SW480 (cell line): ENCODE measurements around the gene ATP2B1.

Source experiments
- DNase-seq: peaks from one replicate; pipeline ENCODE4 v3.0.0-alpha.2; 2016; ENCODE audit warnings: low spot score

The ATP2B1 gene

DNA sequence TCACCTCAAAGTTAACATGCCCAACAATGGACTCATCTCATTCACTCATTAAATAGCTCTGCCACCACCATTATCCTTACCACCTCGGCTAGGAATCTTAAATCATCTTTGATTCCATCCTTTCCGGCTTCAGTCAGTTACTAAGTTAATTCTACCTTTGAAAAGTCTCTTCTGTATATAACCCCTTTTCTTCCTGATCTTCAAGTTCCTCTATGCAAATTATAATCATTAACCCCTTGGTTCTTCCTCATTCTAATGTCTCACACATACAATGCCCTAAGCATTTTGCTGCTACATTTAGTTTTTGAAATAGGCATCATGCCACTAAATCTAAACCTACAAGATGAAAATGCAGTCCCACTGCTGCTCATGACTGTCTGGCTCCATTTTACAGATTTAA, 51.6 kb downstream of the ATP2B1 start:
- DNase-seq = no peak

DNA sequence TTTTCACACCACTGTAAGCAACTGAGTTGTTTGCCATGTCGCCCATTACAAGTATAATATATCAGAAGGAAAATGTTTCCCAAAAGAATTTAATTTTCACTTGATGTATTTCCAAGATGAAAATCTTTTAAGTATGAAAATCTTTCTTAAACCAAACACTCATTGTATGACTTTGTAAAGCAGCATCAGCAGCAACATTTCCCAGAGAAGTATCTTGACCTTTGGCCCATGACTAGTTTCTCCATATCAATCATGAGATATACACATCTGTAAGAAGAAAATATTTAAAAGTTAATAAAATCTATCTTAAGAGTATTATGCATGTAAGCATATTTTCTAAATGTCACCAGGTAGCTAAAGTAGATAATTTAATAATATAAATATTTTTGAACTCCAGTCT, 52.8 kb downstream of the ATP2B1 start:
- DNase-seq = no peak

GRCh38 chr12:89651192-89651591, 57.4 kb downstream of the ATP2B1 start:
- DNase-seq = no peak

GRCh38 chr12:89650239-89650638, 58.4 kb downstream of the ATP2B1 start:
- no peak for DNase-seq

GRCh38 chr12:89649820-89650219, 58.8 kb downstream of the ATP2B1 start:
- DNase-seq = no peak

GRCh38 chr12:89649139-89649538, 59.5 kb downstream of the ATP2B1 start:
- DNase-seq = no peak

- no peak for DNase-seq
These were observed 60.3 kb downstream of the ATP2B1 start for GRCh38 chr12:89648211-89648930.

- DNase-seq = no peak
These were observed 63.2 kb downstream of the ATP2B1 start for GRCh38 chr12:89645434-89645833.

DNA sequence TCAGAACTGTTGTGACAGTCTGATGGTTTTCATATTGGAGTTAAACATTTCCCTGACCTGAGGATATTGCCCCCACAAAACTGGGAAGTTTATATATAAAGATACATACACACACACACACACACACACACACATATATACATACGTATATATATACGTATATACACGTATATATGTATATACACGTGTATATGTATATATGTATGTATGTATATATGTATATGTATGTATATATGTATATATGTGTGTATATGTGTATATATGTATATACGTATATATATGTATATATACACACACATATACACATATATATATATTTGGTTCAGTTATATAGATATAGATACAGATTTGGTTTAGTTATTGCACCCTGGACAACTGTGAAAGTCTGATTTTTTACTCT, 65.7 kb downstream of the ATP2B1 start:
- no peak for DNase-seq

DNA sequence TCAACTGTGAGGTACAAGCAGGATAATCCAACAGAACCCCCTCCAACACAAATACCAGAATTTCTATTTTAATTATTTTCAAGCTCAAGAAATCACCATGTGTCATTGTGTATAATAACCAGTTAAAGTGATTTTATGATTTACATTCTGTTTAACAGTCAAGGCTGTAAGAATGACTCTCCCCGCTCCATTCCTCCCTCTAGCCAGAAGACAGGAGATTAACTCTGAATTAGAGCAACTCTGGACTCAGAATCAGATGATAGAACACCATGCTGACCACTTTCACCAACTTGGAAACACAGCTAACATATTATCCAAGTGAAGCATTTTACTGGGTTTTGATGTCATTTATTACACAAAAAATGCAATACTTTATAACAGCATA, 71.9 kb downstream of the ATP2B1 start:
- DNase-seq = no peak

- no peak for DNase-seq
These were observed 72.4 kb downstream of the ATP2B1 start for GRCh38 chr12:89636052-89636775.

DNA sequence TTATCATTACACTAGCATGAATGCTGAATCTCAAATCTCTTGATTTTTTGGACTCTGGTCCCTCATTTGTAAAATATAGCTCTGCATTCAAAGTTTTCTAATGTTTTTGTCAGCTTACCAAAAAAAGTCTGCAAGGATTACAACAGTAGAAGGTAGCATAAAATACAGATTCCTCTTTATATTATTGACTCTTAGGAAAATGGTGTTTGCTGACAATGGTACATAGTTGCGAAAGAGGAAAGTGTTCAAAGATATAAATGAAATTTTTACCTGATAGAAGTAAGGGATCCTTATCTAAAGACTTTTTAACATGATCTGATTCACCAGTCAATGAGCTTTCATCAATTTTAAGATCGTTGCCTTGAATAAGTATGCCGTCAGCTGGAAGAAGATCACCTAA, 74.1 kb downstream of the ATP2B1 start:
- no peak for DNase-seq

GRCh38 chr12:89632778-89633177, 75.9 kb downstream of the ATP2B1 start:
- DNase-seq = no peak

DNA sequence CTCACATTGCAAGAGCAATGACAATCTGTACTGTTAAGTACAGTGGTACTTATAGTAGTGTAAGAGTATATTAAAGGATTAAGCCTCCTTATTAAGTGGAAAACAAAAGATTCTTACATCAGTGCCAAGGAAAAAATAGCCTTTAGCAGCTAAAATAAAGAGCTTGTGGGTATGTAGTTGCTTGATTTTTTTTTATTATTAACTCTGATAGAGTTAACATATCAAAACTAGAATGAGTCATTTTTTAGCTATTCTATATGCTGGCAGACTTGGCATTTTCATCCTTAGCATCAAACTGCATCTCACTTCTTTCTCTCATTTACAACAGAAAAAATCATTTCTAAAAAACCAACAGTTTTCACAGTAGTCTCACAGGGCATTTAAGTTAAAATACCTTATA, 86.5 kb downstream of the ATP2B1 start:
- DNase-seq = no peak

DNA sequence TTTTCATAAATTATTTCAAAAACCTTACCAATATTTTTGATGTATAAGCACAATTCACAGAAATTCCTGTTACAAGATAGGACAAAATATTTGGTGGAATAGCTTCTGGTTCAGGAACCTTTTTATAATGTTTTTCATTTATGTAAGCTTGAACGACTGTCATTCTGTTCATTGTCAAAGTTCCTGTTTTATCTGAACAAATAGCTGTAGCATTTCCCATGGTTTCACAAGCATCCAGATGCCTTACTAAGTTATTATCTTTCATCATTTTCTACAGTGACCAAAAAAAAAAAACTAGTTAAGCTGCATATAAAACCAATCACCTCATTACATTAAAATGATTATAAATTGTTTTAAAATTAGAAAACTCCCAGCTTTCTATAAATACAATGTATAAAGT, 87.1 kb downstream of the ATP2B1 start:
- no peak for DNase-seq

DNA sequence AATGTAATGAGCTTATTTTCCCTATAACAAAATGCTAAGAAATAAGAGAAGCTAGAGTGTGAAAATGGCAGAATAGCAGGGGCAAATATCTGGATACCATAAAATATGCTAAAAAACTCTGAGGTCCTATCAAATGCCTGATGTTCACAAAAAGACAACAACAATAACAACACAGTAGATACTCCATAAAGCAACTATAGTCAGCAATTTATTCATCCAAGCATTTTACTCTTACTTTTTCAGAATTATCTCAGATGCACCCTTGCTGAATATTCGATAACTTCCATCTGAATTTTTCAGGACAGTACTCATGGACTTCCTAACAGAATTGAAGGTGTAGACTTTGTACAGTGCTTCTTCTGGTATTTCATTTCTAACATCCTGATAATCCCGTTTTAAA, 88.9 kb downstream of the ATP2B1 start:
- DNase-seq = no peak

DNA sequence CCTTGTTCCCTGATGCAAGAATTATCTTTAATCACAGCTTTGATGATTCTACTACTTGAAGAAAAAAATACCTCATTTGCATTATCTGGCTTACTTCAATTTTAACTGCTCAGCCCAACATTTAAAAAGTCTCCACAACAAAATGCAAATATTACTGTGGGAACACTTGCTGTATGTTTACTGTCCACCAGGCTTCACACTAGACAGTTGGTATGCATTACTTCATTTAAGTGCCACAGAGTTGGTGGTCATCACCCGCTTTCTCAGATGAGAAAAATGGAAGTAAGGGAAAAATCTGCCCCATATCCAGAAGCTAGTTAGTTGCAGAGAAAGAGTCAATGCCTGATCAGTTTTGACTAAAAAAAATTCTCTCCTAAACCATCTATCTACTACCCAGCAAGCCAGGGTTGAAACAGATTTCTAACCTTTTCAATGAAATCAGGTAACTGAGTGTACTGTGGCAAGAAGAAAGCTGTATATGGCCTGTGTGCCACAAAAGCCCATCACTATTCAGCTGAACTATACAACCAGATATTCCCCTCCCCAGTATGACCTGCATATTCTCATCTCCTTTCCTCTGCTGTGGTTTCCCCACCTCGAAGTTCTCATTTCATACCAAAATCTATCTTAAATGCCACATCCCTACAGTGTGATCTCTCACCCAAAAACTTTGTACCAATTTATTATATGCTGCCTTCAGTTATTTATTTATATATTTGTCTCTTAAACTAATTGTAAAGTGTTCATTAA, 90.3 kb downstream of the ATP2B1 start:
- no peak for DNase-seq

DNA sequence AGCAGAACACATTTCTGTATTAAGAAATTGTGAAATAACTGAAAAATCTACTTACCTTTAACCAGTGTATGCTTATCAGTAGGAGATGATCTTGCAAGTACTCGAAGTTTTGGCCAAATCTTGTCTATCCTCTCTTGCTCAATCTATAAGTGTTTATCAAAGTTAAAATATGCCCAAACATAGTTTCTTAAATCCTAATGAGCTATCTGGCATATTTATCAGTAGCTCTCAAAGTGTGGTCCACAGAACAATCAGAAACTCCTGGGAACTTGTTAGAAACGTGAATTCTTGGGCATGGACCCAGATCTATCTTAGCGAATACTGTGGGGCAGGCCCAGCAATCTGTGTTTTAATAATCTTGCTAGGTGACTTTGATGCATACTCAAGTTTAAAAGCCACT, 98.3 kb downstream of the ATP2B1 start:
- DNase-seq = no peak

DNA sequence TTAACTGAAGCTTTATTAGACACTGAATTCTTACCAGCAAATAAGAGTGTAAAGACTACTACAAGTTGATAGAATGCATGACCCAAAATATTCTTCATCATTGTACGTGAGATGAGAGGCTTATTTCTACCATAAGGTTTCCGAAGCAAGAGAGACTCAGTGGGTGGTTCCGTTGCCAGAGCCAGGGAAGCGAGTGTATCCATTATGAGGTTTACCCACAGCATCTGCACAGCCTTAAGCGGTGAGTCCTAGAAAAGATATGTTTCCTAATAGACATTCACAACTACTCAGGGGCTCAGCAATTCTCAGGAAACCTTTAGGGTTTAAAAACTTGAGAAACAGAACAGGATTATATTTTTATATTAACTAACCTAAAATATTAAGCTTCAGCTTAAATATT, 105.0 kb downstream of the ATP2B1 start:
- no peak for DNase-seq

- no peak for DNase-seq
These were observed 110.9 kb downstream of the ATP2B1 start for GRCh38 chr12:89597770-89598169.

DNA sequence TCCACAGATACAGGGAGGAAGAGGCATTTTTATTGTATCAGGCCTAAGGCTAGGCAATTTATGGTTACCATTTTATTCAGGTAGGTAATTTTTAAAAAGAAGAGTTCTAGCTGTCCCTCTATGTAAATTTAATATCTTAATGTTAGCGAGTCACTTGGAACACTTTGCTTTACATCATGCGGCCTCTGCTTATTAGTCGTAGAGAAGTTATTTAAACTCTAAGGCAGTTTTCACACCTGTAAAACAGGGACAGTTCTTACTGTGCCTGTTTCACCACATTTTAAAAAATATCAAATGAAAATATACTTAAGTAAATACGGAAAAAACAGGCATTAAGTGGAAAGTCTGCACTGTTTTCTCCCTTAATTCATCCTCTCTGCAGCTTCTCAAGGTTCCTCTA, 111.4 kb downstream of the ATP2B1 start:
- DNase-seq = no peak

DNA sequence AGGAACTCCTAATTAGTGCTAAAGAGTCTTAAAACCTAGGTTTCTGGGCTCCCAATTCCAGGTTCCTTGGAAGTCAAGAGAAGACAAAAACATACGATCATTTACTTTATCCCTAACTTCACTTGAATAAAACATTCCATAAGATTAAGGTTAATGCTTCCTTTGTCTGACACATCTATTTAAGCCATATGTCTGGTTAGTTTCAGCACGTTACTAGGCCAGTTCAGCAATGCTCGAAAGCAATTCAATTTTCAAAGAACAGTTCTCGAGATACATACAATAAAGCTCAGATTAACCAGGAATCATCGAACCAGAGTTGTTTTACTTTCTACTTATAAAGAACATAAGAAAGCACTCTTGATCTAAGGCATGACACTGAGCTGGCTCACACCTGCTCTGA, 114.8 kb downstream of the ATP2B1 start:
- no peak for DNase-seq

- no peak for DNase-seq
These were observed 115.4 kb downstream of the ATP2B1 start for GRCh38 chr12:89593233-89593632.
